Stimulated activated CD8-positive, alpha-beta memory T cell treated with anti-CD3 and anti-CD28 coated beads, Interleukin-15, amount 100 ng/mL, for 48 hours (primary cell): ENCODE data around the gene RNF114.
A peak's percentile ranks its signal among the peaks of the same experiment; 100 is the strongest.
"Not testable (repeated sequence)": the region's sequence is repeated elsewhere in the genome, so short reads cannot be mapped to it uniquely, and the experiment has no call there.

Experiments used
- DNase-seq, 2 donors: peaks; one replicate each; pipeline ENCODE4 v3.0.0-alpha.2; 2020; ENCODE audit warnings: low read depth in 2 of 2

Gene RNF114

DNA sequence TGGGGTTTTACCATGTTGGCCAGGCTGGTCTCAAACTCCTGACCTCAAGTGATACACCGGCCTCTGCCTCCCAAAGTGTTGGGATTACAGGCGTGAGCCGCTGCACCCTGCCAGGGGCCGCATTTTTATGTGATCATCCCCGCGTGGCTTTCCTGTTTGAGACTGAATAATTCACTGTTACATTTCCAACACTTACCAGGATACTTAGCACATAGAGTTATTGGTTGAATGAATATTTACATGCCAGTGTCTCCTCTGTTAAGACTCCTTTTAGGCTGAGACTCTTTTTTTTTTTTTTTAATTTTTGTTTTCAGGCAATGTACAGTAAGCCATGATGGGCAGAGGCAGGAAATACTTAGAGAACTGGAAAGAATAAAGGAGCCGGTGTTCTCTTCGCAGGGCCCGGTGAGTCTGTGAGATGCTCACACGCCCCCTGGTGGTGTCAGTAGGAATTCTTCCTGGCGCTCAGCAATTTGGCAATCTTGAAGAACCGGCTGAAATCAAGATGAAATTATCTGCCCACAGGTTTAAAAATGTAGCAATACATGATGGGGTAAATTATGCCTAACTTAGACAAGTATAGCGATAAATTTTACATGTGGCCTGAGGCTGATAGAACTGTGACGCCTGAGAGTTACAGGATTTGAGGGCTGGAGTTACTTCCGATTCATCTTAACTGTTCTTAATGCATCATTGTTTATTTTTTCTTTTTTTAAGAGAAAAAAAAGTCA is 7.6 kb upstream of the RNF114 start:
- DNase-seq: peak; percentile 57 to 59

DNA sequence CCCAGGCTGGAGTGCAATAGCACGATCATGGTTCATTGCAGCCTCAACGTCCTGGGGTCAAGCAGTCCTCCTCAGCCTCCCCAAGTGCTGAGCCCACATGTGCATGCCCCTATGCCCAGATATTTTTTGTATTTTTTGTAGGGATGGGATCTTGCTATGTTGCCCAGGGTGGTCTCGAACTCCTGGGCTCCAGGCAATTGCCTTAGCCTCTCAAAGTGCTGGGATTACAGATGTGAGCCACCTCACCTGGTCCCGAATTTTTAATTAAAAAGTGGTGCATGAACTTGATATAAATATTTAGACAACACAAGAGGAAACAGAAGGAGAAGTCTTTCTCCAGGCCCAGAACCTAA is 7.1 kb upstream of the RNF114 start:
- no peak for DNase-seq

DNA sequence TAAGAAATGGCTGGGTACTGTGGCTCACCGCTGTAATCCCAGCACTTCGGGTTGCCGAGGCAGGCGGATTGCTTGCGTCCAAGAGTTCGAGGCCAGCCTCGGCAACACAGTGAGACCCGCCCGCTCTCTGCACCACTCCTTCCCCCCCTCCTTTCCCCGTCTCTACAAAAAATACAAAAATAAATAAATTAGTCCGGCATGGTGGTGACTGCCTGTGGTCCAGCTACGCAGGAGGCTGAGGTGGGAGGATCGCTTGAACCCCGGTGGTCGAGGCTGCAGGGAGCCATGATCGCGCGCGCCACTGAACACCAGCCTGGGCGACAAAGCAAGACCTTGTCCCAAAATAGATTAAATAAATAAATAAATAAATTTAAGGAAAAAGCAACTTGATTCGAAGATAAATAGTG is 448 bp upstream of the RNF114 start:
- no peak for DNase-seq

- no peak for DNase-seq
These were observed 1.1 kb downstream of the RNF114 start for GRCh38 chr20:49937027-49937929.

- no peak for DNase-seq
These were observed 2.3 kb downstream of the RNF114 start for GRCh38 chr20:49938173-49939163.

DNA sequence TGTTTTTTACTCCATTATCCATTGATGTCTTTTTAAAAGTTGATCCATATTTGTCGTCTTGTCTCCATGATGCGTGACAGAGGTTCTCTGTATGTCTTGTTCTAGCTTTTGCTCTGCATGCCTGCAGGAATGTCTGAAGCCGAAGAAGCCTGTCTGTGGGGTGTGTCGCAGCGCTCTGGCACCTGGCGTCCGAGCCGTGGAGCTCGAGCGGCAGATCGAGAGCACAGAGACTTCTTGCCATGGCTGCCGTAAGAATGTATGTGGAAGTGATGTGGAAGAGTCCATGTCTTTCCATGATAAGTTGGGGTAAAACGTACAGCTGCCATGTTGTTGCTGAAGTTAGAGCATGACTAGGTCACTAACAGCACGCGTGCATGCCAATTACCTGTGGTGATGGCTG is 5.3 kb downstream of the RNF114 start:
- DNase-seq: no peak

GRCh38 chr20:49942303-49942702 is 6.1 kb downstream of the RNF114 start:
- no peak for DNase-seq

- no peak for DNase-seq
These were observed 6.7 kb downstream of the RNF114 start for GRCh38 chr20:49942942-49943341.

DNA sequence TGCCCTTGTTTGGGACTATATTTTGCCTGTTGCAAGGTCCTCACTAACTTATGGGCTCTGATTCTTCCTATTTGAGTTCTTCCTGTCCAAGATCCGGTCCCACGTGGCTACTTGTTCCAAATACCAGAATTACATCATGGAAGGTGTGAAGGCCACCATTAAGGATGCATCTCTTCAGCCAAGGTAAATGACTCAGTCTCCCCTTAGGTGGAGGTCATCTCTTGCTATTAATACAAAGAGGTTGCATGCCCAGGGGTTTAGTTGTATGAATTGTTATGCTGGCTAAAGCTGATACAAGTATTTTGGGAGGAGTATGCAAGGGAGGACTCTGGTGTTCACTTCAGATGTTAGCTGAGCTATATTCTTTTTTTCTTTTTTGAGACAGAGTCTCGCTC is 9.1 kb downstream of the RNF114 start:
- no peak for DNase-seq

GRCh38 chr20:49945701-49946477 is 9.7 kb downstream of the RNF114 start:
- no peak for DNase-seq

DNA sequence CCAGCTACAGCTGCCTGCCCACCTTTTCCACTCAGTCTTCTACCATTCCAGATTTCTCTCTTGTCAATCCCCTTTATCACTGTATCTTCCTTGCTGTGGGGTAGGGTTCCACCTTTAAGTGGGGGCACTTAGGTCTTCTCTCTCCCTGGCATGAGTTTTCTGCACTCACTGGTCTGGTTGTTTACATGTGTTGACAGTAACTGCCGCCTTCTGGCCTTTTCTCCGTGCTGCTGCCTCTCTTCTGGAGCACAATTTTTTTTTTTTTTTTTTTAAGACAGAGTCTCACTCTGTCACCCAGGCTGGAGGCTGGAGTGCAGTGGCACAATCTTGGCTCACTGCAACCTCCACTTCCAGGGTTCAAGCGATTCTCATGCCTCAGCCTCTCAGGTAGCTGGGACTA is 12.0 kb downstream of the RNF114 start:
- no peak for DNase-seq

DNA sequence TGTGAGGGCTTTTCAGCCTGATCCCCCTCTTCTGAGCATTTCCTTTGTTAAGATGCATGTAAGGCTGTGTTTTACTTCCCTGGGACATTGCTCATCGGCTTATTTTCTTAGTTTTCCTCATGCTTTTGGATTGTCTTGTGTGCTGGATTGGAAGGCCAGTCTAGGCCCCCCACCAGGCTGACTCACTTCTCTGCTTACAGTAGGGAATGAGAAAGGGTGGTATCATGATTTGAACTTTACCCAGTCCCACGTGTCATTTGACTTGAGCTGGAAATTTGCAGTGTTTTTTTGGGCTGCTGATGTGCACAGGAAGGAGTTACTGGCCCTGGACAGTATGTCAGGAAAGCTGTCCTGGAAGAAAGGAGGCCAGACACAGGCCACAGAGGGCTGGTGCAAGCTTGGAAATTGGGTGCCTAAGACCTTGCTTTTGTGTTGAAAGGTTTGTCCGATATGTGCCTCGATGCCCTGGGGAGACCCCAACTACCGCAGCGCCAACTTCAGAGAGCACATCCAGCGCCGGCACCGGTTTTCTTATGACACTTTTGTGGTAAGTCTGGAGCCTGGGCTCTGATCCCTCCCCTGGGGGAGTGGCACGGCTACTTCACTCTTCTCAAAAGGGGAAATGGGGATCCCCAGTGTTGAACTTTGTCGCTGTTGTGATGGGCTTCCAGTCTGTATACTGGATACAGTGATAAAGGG is 12.8 kb downstream of the RNF114 start:
- DNase-seq: no peak

DNA sequence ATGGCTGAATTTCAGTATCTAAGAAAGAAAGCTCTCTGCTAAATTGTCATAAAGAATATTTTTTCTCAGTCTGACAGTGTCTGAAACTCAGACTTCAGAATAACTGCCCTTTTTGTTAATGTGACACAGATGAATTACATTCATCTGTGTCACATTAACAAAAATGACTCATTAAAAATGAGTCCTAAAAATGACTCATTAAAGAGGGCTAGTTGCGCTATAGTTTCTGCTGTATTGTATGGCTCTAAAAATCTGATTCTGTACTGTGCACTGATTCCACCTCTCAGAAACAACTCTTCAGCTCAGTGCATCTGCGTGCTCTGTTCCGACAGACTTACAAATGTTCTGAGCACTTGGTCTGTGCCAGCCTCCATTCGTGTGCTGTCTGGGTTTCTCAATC is 15.0 kb downstream of the RNF114 start:
- DNase-seq: no peak

- DNase-seq: no peak
These were observed 19.0 kb downstream of the RNF114 start for GRCh38 chr20:49955167-49955566.

DNA sequence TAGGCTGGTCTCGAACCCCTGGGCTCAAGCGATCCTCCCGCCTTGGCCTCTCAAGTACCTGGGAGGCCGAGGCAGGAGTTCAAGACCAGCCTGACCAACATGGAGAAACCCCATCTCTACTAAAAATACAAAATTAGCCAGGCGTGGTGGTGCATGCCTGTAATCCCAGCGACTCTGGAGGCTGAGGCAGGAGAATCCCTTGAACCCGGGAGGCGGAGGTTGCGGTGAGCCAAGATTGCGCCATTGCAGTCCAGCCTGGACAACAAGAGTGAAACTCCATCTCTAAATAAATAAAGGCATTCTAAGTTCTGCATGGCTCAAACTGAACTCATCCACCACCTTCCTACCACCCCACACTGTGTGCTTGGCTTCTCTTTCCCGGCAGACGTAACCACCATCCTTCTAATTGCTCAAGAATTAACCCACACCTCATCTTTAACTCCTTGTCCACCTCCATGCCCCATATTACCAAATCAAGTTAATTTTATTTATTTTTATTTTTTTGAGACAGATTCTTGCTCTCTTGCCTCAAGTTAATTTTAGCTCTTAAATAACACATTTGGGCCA is 19.7 kb downstream of the RNF114 start:
- not testable (repeated sequence) for DNase-seq

GRCh38 chr20:49956689-49957088 is 20.5 kb downstream of the RNF114 start:
- DNase-seq: no peak

- not testable (repeated sequence) for DNase-seq
These were observed 21.1 kb downstream of the RNF114 start for GRCh38 chr20:49957089-49957938.

- DNase-seq: no peak
These were observed 25.2 kb downstream of the RNF114 start for GRCh38 chr20:49961413-49961812.
